Stomach (tissue), 9 donors: ENCODE measurements around the gene SLC9B2. TPM values are rescaled to one million over a fixed set of nuclear protein-coding genes. Genes with fewer than 3 reads are reported as not detected.

ENCODE experiments used
- DNase-seq, 2 donors: peaks; one replicate each; pipeline versions ENCODE4 v3.0.0 to v3.0.0-alpha.2; 2013 to 2019
- H3K27ac ChIP-seq, 5 donors: fragments of 200-600 bp in 4 of 5; sonication (generic) in 4 of 5; one replicate each; pipeline ENCODE4 v1.5.1; 2013 to 2019; ENCODE audit warnings: mild to moderate bottlenecking in 1 of 5, moderate library complexity in 1 of 5
- H3K27me3 ChIP-seq, 3 donors: fragments of 200-600 bp; sonication (generic); one replicate each; pipeline ENCODE4 v1.5.1; 2017 to 2019; ENCODE audit warnings: mixed run types in 1 of 3
- H3K36me3 ChIP-seq, 4 donors: fragments of 200-600 bp; sonication (generic); 1 replicate in 3 of 4; 2 replicates in 1 of 4; pipeline ENCODE4 v1.5.1; 2016 to 2019
- H3K4me1 ChIP-seq, 4 donors: fragments of 200-600 bp; sonication (generic); one replicate each; pipeline ENCODE4 v1.5.1; 2016 to 2019
- H3K4me3 ChIP-seq, 4 donors: fragments of 200-600 bp; sonication (generic) in 3 of 4; one replicate each; pipeline ENCODE4 v1.5.1; 2016 to 2019; ENCODE audit warnings: mild to moderate bottlenecking in 1 of 4
- H3K9me3 ChIP-seq, 4 donors: fragments of 200-600 bp; sonication (generic); one replicate each; pipeline ENCODE4 v1.5.1; 2016 to 2019
- EP300 ChIP-seq: sonication (generic); formaldehyde crosslinking; IDR thresholded peaks from one replicate; pipeline ENCODE4 v1.6.1; 2017; ENCODE audit warnings: antibody characterized with exemption
- POLR2A ChIP-seq, 4 donors: fragments of 450-650 bp; IDR thresholded peaks; one replicate each; pipeline ENCODE4 v1.6.1; 2016; ENCODE audit warnings: antibody characterized with exemption in 4 of 4, control low read depth in 2 of 4, mild to moderate bottlenecking in 1 of 4, moderate library complexity in 1 of 4
- POLR2AphosphoS5 ChIP-seq, 3 donors: sonication (generic); formaldehyde crosslinking; IDR thresholded peaks; one replicate each; pipeline ENCODE4 v1.6.1; 2016; ENCODE audit warnings: antibody characterized with exemption in 3 of 3
- WGBS, 5 donors: extraction: QIAGEN DNeasy Blood & Tissue Kit in 3 of 5; methylation state at CpG; one replicate each; pipeline versions ENCODE4 v1.1.5 to v1.1.7; 2013 to 2018; 5-methylcytosine and 5-hydroxymethylcytosine counted together
- intact Hi-C: fragments of 100-400 bp; cut with DNase I; formaldehyde crosslinking; loops from one replicate; pipeline ENCODE4 v1.15.1; 2023; ENCODE audit warnings: low total_unique reads
- polyA plus RNA-seq, 3 donors: library from polyadenylated mRNA; stranded (reverse); fragments of 200-250 nt; gene quantifications; one replicate each; pipeline ENCODE4 v1.2.3, GENCODE V29; 2013
- total RNA-seq, 5 donors: library from RNA; depleted of rRNA; stranded (reverse); fragments of >200 nt; gene quantifications; one replicate each; pipeline versions ENCODE4 v1.1.0 to v1.2.3, GENCODE V29; 2014 to 2016
- TF ChIP-seq, protein P1 (sequence below), 7 experiments: fragments of 450-650 bp in 4 of 7; fragments of 200-600 bp in 3 of 7; sonication (generic) in 3 of 7; IDR thresholded peaks; one replicate each; pipeline ENCODE4 v1.5.1; 2016 to 2019; ENCODE audit warnings: antibody characterized with exemption in 7 of 7, control low read depth in 2 of 7, mild to moderate bottlenecking in 1 of 7
- donor health status: healthy with polysubstance abuse.
- donor health status: Bipolar disorder and iron deficiency.
- donor health status: healthy.

Gene SLC9B2
- total and polyA plus RNA-seq, 8 donors: 1.7 to 26.3 (median 10.1) TPM

GRCh38 chr4:103111598-103111997 lies 35.0 kb upstream of the SLC9B2 start:
- 78 to 98% (median 83%) methylated on average over 4 of the region's 4 CpGs for WGBS, 5 donors
- intact Hi-C loops: no loop called here
- no peak overlapping the region for H3K4me3 ChIP-seq
- H3K36me3 ChIP-seq: no peaks in the 10 kb centered on the region
- H3K27ac ChIP-seq: no peak overlapping the region
- no peaks in the 10 kb centered on the region for H3K4me1 ChIP-seq
- H3K9me3 ChIP-seq: no peaks in the 10 kb centered on the region
- no peaks in the 10 kb centered on the region for H3K27me3 ChIP-seq
- DNase-seq: no peak
- no peak for TF ChIP-seq POLR2A (IDR thresholded peaks at IDR 0.05)
- TF ChIP-seq, protein P1, sequence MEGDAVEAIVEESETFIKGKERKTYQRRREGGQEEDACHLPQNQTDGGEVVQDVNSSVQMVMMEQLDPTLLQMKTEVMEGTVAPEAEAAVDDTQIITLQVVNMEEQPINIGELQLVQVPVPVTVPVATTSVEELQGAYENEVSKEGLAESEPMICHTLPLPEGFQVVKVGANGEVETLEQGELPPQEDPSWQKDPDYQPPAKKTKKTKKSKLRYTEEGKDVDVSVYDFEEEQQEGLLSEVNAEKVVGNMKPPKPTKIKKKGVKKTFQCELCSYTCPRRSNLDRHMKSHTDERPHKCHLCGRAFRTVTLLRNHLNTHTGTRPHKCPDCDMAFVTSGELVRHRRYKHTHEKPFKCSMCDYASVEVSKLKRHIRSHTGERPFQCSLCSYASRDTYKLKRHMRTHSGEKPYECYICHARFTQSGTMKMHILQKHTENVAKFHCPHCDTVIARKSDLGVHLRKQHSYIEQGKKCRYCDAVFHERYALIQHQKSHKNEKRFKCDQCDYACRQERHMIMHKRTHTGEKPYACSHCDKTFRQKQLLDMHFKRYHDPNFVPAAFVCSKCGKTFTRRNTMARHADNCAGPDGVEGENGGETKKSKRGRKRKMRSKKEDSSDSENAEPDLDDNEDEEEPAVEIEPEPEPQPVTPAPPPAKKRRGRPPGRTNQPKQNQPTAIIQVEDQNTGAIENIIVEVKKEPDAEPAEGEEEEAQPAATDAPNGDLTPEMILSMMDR (IDR thresholded peaks at IDR 0.05): no peak
- TF ChIP-seq POLR2AphosphoS5 (IDR thresholded peaks at IDR 0.05): no peak
- TF ChIP-seq EP300: no peak

DNA sequence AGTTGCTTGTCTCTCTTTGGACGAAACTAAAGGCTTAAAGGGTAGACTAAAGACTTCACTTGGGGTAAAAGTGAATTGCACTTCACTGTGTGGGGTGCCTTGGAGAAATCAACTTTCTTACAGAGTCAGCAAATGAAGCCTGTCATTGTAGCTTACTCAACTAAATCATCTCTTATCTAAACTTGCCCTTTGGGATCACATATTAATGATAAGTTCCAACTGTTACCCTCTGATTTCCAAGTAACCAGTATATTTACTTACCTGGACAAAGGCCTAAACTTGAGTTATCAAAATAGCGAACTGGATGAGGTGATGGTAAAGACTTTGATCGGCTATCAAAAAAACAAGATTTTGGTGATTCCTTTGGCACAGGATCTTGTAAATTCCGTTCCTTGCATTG lies 32.0 kb upstream of the SLC9B2 start:
- no peak for DNase-seq
- 63 to 80% (median 77%) methylated on average over 4 of the region's 4 CpGs for WGBS, 5 donors
- Histone ChIP-seq H3K9me3 (no peaks in the 10 kb centered on the region), H3K4me3 (no peak overlapping the region), H3K27ac (no peak overlapping the region), H3K36me3 (no peaks in the 10 kb centered on the region), H3K27me3 (no peaks in the 10 kb centered on the region), H3K4me1 (no peaks in the 10 kb centered on the region)
- intact Hi-C loops: no loop called here
- TF ChIP-seq POLR2A (IDR thresholded peaks at IDR 0.05): no peak
- TF ChIP-seq POLR2AphosphoS5 (IDR thresholded peaks at IDR 0.05): no peak
- TF ChIP-seq EP300: no peak
- TF ChIP-seq, protein P1 (IDR thresholded peaks at IDR 0.05): no peak

DNA sequence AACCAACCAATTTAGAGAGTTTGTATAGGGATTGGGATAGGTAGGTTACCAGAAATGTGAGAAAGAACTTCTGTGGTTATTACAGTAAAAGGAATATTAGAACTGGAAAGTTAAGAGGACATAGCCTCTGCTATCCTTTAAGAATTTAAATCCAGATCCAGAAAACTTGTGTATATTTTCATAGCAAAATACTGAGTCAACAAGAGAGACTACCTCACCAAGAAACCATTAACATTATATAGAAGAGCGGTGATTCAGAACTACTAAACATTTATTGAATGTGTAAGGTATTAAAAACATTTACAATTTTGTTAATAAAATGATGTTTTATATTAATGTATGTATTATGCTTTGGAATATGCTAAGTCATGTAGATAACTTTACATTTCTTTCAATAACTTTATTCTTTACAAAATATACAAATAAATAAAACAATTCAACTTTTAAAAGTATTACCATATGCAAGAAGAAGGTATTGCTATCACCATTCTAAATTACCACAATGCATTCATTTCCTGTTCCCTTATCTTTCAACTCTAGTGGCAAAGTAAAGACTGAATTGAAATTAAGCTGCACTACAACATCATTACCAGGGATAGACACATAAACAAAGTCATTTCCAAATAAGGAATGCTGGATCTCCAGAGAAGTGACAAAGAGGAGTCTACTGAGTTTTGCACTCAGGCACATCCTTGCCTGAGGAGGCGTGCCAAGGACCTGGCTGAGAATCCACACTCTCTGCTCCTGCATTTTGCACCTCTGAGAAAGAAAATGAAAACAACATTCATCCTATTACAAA lies 29.2 kb upstream of the SLC9B2 start:
- H3K36me3 ChIP-seq: no peaks in the 10 kb centered on the region
- no peaks in the 10 kb centered on the region for H3K9me3 ChIP-seq
- no peaks in the 10 kb centered on the region for H3K27me3 ChIP-seq
- no peak for DNase-seq
- intact Hi-C loops: no loop called here
- no peak overlapping the region for H3K4me3 ChIP-seq
- TF ChIP-seq EP300: no peak
- TF ChIP-seq POLR2A (IDR thresholded peaks at IDR 0.05): no peak
- TF ChIP-seq, protein P1 (IDR thresholded peaks at IDR 0.05): no peak
- no peak for TF ChIP-seq POLR2AphosphoS5 (IDR thresholded peaks at IDR 0.05)
- WGBS, 5 donors: 89 to 100% (median 93%) methylated on average over 2 of the region's 2 CpGs
- no peak overlapping the region for H3K27ac ChIP-seq
- H3K4me1 ChIP-seq: no peaks in the 10 kb centered on the region

- Histone ChIP-seq H3K4me3 (no peak overlapping the region), H3K4me1 (peaks cover 0 to 2% (median 0%) of the 10 kb centered on the region in 4 donors), H3K27ac (no peak overlapping the region), H3K9me3 (no peaks in the 10 kb centered on the region), H3K27me3 (no peaks in the 10 kb centered on the region), H3K36me3 (no peaks in the 10 kb centered on the region)
- intact Hi-C loops: no loop called here
- TF ChIP-seq POLR2AphosphoS5 (IDR thresholded peaks at IDR 0.05) (no peak), POLR2A (IDR thresholded peaks at IDR 0.05) (no peak), EP300 (no peak)
- TF ChIP-seq, protein P1 (IDR thresholded peaks at IDR 0.05): no peak
- WGBS, 5 donors: 93 to 98% (median 97%) methylated on average over 3 of the region's 3 CpGs
- no peak for DNase-seq
These were observed 28.3 kb upstream of the SLC9B2 start for GRCh38 chr4:103104886-103105285.
